ENCODE data around the gene MED9. TPM values are rescaled to one million over a fixed set of nuclear protein-coding genes. Genes with fewer than 3 reads are reported as not detected.

Gene MED9
- total and polyA plus RNA-seq, 2 of the 8 experiments (the other 6 are each of a cell fraction or from before 2014, with no cell fraction given), result 15.8 to 19.7 TPM

- no peak for TF ChIP-seq KDM1A (IDR thresholded peaks at IDR 0.05; ENCODE audit: borderline replicate concordance, low read length)
- TF ChIP-seq HDAC6 (IDR thresholded peaks at IDR 0.05; ENCODE audit: low read depth, low read length), result no peak
- TF ChIP-seq YY1 (IDR thresholded peaks at IDR 0.05; ENCODE audit: low read depth, low read length), result peak; percentile 70; the same call in 1 of the 2 replicates
- no peak for TF ChIP-seq TCF12 (IDR thresholded peaks at IDR 0.05; ENCODE audit: low read depth, low read length)
- peak; percentile 57; the same call in 1 of the 2 replicates for TF ChIP-seq GABPA (IDR thresholded peaks at IDR 0.05; ENCODE audit: borderline replicate concordance, insufficient read depth, low read length)
- TF ChIP-seq, protein P1, sequence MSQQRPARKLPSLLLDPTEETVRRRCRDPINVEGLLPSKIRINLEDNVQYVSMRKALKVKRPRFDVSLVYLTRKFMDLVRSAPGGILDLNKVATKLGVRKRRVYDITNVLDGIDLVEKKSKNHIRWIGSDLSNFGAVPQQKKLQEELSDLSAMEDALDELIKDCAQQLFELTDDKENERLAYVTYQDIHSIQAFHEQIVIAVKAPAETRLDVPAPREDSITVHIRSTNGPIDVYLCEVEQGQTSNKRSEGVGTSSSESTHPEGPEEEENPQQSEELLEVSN (IDR thresholded peaks at IDR 0.05), result no peak; the same call in 1 of the 2 replicates
- TF ChIP-seq NANOG (IDR thresholded peaks at IDR 0.05; ENCODE audit: insufficient read depth, low read depth, low read length, poor library complexity, severe bottlenecking), result peak; percentile 24
- no peak for TF ChIP-seq SP4 (IDR thresholded peaks at IDR 0.05; ENCODE audit: low read length)
- TF ChIP-seq POU5F1 (IDR thresholded peaks at IDR 0.05; ENCODE audit: low read depth, low read length), result no peak
- TF ChIP-seq CBX8 (IDR thresholded peaks at IDR 0.05; ENCODE audit: borderline replicate concordance, low read depth, low read length), result no peak
- TF ChIP-seq CHD1 (IDR thresholded peaks at IDR 0.05; ENCODE audit: low read depth, low read length), result no peak
- TF ChIP-seq CEBPB (IDR thresholded peaks at IDR 0.05; ENCODE audit: low read depth, low read length), result no peak
- no peak for TF ChIP-seq CREB1 (IDR thresholded peaks at IDR 0.05)
- TF ChIP-seq MAFK (IDR thresholded peaks at IDR 0.05; ENCODE audit: low read depth, low read length), result no peak
- TF ChIP-seq RAD21 (IDR thresholded peaks at IDR 0.05 in 1 of 2, conservative IDR thresholded peaks at IDR 0.05 in 1 of 2; ENCODE audit: low read depth in 2 of 2, low read length in 2 of 2), result peak; percentile 71 to 93
- TF ChIP-seq CTBP2 (IDR thresholded peaks at IDR 0.05; ENCODE audit: borderline replicate concordance, insufficient read depth, insufficient read length, low read length), result no peak
- TF ChIP-seq, protein P2, sequence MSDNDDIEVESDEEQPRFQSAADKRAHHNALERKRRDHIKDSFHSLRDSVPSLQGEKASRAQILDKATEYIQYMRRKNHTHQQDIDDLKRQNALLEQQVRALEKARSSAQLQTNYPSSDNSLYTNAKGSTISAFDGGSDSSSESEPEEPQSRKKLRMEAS (IDR thresholded peaks at IDR 0.05), result peak; percentile 59
- TF ChIP-seq SRF (IDR thresholded peaks at IDR 0.05; ENCODE audit: low read depth, low read length), result no peak
- no peak for TF ChIP-seq JUN (IDR thresholded peaks at IDR 0.05; ENCODE audit: low read depth, low read length)
- TF ChIP-seq, protein P3, sequence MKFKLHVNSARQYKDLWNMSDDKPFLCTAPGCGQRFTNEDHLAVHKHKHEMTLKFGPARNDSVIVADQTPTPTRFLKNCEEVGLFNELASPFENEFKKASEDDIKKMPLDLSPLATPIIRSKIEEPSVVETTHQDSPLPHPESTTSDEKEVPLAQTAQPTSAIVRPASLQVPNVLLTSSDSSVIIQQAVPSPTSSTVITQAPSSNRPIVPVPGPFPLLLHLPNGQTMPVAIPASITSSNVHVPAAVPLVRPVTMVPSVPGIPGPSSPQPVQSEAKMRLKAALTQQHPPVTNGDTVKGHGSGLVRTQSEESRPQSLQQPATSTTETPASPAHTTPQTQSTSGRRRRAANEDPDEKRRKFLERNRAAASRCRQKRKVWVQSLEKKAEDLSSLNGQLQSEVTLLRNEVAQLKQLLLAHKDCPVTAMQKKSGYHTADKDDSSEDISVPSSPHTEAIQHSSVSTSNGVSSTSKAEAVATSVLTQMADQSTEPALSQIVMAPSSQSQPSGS (IDR thresholded peaks at IDR 0.05; ENCODE audit: low read length), result no peak
- peak; percentile 60 for TF ChIP-seq ASH2L (IDR thresholded peaks at IDR 0.05; ENCODE audit: low read length)
- no peak for TF ChIP-seq RXRA (IDR thresholded peaks at IDR 0.05; ENCODE audit: insufficient read depth, low read depth, low read length)
These were observed 19.6 kb downstream of the MED9 start, which contains the start of gene RASD1 (continued) for GRCh38 chr17:17496189-17497064.
